Dedifferentiated amniotic fluid mesenchymal stem cell (primary cell): ENCODE data around the gene SRRD.

Experiments
- DNase-seq: peaks from one replicate; pipeline ENCODE4 v3.0.0-alpha.2; 2016; ENCODE audit errors: extremely low spot score

Gene SRRD

DNA sequence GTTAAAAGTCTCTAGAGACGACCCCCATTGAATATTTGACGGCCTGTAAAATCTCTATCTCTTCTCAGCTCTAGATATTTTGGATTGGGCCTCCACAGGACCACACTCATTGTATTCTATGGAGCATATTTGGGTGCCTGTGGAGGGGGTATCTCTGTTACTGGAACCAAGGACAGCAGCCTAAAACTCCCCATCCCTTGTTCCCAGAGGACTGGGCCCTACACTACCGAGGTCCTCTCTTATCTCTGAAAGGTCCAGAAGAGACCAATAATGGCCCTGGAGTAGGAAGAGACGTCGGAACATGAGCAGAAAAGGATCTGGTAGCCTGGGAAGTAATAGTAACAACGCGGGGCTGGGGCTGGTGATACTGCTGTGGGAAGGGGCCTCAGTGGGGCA, 636 bp upstream of the SRRD start:
- DNase-seq = no peak

DNA sequence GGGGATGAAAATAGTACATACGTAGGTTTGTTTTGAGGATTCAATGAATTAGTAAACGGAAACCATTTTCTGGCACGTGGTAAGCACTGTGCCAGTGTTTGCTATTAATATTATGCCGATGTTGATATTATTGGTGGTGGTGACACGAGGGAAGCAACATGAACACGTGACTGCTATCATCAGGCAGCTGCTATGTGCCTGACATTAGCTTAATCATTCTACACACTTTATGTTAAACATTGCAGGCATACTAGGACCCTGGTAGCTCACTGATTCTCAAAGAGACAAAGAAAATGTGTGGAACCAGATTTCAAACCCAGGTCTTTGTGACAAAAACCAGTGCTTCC, 656 bp downstream of the SRRD start:
- no peak for DNase-seq

DNA sequence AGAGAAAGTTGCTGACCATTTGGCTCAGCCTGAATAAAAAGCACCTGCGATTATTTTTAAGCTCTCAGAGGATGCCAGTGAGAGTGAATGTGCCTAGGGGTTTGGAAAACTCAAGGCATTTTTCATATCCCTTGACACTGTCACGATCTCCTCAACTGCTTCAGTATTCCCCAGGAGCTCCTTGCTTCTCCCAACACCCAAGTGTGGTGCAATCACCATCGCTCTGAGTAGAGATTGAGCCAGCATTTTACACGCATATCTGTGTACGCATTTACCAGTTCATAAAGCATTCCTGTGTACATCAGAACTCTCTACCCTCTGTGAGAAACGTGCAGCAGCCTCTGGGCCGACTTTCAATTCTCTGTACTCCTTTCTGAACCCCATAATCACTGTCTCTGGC, 1.3 kb downstream of the SRRD start:
- no peak for DNase-seq

DNA sequence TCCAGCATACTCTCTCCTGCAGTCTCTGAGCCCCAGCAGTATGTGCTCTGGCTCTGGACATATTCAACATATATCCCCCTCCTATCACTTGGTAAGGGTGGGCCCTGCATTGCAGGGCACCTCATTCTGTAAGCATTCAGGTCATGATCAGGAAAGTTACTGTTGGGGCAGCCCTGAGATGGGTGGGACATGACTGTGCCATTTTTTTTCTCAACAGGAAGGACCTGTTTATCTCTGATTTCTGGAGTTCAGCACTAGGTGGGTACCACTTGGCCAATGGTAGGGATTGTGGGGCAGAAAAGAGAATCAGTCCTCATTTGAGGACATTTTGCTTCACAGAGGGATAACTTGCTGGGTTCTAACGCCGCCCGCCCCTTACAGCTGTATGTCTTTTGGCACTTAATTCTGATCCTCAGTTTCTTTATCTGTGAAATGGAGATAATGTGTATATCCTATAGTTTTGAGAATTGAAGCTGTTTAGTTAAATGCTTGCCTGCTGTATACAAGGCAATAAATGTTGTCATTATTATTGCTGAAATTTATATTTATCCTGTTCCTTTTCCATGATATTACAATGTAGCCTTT, 2.2 kb downstream of the SRRD start:
- no peak for DNase-seq

DNA sequence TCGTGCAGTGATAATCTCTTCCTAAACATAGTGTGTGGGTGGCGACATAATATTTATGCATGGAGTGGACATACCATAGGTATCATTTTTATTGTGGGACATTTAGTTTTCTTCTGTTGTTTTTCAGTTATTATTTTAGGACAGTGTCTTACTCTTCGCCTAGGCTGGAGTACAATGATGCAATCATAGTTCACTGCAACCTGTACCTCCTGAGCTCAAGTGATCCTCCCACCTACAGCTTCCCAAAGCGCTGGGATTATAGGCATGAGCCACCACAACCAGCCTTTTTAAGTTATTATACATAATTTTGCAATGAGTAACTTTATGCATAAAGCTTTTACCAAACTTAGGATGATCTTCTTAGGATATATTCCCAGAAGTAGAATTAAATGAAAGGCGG, 2.7 kb downstream of the SRRD start:
- DNase-seq = no peak

DNA sequence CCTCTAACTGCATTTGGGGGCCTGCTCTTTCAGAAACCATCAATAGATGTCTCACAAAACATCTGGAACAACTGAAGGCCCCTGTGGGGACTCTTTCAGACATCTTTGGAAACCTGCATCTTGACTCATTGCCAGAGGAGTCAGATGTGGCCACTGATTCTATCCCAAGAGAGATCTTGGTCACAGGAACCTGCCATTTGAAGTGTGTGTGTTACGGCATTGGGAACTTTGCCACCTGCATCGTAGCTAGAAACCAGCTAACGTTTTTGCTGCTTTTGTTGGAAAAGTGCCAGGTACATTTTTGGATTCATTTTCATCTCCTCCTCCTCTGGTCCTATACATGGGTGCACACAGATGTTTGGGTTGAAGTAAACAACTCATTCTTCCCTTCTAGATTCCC, 4.3 kb downstream of the SRRD start:
- no peak for DNase-seq

DNA sequence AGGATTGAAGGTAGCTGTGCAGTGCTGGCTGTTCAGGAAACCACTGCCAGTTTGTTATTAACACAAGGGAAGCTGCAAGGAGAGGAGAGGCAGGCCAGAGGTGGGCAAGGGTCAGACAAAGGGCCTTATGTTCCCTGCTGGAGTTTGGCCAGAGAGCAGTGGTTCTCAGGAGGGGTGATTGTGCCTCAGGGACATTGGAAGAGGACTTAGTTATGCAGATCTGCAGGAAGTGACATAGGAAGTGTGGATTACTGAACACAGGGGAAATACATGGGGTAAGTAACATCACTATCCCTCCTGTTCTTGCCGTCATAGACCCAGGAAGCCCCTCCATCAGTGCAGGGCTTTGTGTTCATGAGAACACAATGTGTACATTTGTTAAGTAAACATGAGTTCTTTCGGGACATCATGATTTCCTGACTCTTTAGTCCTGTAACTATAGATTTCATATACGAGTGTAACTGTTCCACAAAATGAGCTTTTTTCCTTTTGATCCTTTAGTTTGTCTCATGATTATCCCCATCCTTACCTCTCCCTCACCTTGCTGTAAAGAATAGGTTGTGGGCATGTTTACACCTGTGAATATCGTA, 5.9 kb downstream of the SRRD start:
- DNase-seq = no peak

DNA sequence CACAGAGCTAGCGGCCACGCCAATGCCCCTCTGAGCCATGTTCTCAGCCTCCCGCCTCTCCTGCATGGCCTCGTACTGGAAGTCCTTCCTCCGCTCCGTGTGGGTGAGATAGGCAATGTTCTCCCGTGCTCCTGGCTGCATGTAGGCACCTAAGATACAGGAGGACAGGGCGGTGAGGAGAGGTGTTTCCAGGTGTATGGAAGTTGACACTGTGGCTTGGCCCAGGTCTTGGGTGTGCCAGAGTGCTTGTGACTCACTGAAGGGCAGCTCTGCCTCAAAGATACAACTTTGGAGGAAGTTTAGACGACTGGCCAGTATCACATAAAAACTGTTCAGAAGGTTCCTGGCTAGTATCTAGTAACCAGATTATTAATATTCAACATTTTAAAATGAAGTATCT, 8.5 kb downstream of the SRRD start:
- DNase-seq = no peak

DNA sequence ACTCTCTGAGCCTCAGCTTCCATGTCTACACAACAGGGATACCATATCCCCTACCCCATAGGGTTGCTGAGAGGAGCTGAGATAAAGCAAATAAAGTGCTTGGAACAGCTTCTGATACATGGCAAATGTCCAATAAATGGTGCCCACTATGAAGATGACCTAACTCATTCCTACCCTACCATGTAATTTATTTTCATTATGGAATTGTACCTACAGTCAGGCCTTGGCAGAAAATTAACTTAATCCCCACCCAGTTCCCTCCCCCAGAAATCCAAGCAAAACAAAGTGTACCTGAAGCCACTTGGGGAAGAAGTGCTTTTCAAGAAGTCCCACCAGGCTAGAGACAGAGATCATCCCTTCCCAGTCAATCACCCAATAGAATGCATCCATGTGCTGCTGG, 10.8 kb downstream of the SRRD start:
- DNase-seq = no peak

DNA sequence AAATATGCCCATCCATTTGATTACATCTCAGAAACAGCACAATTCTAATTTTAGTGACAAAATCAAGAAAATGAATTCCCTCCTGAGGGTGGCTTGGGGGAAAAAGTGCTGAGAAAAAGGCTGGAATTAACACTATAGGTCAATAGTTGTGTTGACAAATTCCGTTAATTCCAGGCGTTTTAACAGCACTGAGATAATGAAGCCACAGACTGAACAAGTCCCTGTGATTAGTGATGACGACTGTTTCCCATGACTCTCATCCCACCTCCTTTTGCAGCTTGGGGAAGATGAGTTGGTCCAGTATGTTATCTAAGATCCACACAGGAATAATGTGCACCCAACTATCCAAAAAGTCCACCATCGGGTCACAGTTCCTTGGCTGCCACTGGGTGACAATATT, 12.8 kb downstream of the SRRD start:
- DNase-seq = no peak

DNA sequence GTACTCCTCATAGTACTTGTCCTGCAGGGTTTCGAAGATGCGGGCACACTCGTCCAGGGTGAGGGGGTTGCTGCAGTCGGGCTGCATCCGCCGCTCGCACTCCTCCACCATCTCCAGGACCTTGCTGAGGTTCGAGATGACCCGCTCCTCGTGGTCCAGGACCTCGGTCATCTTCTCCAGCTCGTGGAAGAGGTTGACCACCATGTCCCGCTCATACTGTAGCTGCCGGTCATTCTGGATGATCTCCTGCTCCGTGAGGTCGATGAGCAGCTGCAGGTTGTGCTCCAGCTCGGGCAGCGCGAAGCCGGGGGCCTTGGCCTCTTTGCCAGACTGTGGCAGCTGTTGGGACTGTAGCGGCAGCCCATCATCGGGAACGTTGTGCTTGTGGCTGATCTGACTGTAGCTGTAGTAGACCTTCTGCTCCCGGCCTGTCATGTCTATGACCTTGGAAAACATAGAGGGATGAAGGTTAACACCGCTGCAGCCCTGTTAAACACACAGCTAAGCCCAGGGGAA, 15.6 kb downstream of the SRRD start:
- no peak for DNase-seq

DNA sequence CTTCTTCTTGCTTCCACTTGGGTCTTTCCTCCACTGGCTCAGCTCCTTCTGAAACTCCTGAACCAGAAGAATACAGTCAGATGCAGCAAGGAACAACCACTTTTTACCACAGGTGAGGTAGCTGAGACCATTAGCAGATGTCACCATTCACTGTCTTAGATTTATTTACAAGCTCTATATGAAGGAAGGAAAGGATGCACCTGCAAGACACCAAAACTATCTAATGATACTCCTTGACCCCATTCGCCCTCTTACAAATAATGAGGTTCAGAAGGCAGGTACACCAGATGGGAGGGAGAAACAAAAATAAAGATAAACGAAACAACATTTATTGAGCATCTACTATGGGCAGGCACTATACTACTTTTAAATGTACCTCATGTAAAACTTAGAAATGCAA, 18.3 kb downstream of the SRRD start:
- DNase-seq = no peak

DNA sequence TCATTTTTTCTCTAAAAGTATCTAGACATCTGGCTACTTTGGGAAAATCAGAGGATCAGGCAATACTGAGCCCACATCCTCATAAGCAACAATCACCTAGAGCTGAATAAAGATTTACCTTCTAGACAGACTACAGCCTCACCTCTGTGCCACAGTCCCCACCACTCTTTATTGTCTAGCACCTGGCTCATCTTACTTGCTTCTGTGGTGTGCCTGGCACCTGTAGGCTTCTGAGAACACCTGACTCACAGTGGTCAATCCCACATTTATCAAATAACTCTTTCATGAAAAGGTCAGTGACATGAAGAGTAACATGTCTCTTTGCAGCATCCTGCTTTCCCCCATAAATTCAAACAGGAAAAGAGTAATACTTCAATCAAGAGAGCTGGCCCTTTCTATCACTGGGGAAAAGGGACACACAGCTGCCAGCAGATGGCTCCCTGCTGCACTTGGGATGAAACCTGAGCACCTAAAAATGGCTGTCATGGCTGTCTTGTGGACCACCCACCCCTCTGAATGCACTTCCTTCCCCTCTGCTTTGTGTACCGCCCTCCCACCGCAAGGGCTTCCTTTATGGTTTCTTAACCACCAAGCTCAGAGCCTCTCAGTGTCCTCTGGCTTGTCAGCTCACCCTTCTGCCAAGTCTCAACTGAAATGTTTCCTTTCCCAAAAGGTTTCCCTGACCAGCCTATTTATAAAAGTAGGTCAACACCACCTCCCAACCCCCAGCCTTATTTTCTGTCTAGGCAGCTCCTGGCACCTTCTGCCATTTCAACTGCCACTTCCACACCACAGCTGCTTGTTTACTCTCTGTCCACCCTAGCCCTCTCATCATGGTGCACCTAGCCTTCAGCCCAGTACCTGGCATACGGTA, 19.2 kb downstream of the SRRD start:
- DNase-seq = peak; percentile 26

DNA sequence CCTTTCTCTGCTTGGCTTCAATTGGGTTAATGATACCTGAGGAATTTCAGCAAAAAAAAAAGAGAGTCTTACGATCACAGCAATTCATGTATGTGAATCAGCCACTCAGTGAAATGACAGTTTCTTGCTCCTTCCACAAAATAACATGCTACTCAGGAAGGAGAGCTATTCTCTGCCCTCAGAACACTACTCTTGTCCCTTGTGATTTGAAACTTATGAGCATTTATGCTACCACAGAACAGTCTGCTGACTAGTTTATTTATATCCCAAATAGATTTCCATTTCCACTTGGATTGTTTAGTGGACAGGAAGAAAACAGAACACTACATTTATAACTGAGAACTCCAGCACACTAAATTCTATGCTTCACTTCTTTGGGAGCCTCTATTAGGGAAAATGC, 20.1 kb downstream of the SRRD start:
- DNase-seq = no peak

DNA sequence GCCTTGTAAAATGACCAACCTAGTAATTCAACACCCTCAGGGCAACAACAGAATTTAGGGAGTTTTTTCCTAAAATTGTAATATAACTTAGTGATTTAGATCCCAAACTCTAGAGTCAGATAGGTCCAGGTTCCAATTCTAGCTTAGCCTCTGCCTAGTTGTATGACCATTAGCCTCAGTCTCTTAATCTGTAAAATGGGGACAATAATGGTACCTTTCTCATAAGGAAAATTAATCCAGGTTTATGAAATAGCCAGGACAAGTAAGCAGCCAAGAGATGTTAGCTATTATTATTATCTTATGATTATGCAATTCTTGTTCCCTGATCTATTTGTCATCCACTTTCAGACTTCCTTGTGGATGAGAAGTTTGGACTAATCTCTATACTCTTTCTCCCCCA, 24.5 kb downstream of the SRRD start:
- no peak for DNase-seq

DNA sequence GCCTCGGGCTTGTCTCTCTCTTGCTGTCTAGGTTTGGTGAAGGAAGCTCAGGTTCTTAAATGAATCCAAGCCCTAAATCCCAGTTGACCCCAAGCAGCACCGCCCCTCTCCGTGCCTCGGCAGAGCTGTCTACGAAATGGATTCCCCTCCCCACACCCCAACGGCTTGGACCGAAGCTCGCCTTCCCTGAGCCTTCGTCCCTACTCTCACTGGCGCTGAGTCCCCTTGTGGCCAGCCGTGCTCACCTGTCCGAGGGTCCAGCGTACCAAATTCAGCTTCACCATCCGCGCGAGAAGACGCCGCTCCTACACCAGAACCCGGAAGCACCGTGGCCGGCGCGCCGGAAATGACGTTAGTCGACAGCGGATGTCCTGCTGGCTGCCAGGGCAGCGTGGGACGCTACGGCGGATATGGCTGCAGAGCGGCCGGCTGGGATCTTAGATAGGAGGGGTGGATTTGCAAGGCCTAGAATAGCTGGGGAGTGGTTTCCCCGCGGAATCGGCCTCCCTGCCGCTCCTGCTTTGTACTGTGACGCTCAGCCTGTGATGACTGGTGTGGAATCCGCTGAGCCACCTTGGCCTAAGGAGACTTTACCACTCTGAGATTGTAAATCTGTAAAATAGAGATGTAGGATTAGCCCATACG, 28.6 kb downstream of the SRRD start, which contains the start of gene TFIP11:
Gene TFIP11, minus strand, starts transcription at position 325 of the 645 bp plus-strand sequence. CDS start 2,201 bp downstream, outside the sequence.
- peak; percentile 90 for DNase-seq

DNA sequence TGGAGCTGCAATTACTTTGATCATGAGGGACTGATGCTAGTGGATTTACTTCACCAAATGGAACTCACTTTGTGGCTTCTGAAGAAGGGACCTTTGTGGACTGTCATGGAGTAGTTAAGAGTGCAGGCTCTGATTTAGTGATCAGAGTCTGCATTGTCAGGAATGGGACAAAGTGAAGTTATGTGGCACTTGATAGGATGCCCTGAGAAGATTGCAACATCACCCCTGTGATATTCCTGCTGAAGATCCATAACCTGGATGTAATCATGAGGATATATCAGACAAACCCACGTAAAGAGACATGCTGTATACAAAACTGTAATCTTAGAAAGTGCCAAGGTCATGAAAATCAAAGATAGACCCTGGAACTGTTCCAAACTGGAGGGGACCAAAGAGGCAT, 30.2 kb downstream of the SRRD start:
- DNase-seq = no peak

DNA sequence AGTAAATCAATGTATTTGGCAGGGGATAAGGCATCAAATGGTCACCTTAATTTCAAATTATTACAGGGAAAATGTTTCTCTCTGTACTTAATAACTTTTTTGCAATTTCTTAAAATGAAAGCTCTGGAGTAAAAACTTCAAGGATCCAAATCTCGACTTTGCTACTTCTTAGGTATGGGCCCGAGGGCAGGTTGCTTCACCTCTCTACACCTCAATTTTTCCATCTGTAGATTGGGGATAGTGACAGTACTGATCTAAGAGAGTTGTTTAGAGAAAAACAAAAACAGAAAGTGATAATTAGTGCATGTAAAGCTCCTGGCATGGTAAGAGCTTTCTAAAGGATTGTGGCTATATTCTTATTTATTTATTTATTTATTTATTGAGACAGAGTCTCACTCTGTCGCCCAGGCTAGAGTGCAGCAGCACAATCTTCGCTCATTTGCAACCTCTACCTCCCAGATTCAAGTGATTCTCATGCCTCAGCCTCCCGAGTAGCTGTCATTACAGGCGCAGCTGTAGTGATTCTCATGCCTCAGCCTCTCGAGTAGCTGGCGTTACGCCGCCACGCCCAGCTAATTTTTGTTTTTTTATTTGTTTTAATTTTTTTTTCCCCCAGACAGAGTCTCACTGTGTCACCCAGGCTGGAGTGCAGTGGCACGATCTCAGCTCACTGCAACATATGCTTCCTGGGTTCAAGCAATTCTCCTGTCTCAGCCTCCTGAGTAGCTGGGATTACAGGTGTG, 30.9 kb downstream of the SRRD start:
- DNase-seq = no peak

DNA sequence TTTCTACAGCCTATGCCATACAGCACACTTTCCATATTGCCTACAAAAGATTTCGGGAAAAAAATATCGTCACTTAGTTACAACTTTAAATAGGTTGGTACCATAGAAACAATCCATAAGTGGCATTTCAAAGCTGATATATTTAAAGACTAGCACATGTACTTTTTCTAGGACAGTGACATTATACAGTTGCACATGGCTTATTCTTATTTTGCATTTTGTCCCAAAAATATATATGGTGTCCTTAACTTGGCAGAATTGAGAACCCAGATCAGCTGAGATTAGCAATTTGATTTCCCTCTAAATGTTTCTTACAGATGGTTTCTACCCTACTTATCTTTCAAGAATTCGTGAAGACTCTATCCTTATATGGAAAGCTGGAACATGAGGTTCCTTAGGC, 32.3 kb downstream of the SRRD start:
- DNase-seq = no peak

DNA sequence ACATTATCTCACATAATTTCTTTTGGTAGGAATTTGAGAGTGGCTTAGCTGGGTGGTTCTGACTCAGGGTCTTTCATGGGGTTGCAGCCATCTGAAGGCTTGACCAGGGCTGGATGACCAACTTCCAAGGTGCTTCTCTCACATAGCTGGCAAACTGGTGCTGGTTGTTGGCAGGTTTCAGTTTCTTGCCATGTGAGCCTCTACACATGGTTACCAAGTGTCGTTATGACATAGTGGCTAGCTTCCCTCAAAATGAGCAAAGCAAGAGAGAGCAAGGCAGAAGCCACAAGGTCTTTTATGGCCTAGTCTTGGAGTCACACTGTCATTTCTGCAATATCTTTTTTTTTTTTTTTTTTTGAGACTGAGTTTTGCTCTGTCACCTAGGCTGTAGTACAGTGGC, 32.8 kb downstream of the SRRD start:
- DNase-seq = no peak

DNA sequence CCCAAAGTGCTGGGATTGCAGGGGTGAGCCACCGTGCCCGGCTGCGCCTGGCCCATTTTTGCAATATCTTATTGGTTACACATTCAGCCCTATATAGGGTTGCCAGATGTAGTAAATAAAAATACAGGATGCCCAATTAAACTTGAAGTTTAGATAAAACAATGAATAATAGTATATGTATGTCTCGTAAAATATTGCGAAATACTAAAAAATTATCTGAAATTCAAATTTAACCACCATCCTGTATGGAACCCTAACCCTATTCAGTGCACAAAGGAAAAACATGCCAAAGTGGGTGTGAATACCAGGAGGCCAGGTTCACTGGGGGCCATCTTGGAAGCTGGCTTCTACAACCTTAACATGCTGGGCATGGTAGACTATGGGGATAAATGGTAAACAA, 33.8 kb downstream of the SRRD start:
- no peak for DNase-seq

DNA sequence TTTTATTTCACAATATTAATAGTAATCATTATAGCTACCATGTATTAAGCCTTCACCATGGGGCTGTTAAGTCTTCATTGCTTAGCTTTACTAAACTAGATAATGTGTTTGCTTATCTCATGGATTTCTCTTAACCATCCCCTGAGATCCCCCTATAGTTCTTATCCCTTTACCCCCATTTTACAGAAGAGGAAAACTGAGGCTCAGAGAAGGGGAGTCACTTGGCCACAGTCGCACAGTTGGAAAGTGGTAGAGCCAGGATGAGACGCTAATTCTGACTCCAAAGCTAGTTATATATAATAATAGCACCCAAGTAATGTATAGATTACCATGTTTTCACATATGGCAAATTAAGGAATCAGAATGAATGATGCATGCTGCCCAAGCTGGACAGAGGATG, 38.3 kb downstream of the SRRD start:
- DNase-seq = no peak
